GM23338 (cell line): ENCODE measurements around the gene XIRP2. TPM values are rescaled to one million over a fixed set of nuclear protein-coding genes. Genes with fewer than 3 reads are reported as not detected.

Experiments used
- ATAC-seq: fragments of 200-7000 bp; cut with Tn5 transposase; 3 replicates; pipeline ENCODE4 v1.9.1; 2020
- DNase-seq: peaks from one replicate; pipeline ENCODE4 v3.0.0-alpha.2; 2015; ENCODE audit warnings: low spot score
- H2AFZ ChIP-seq: fragments of 200-600 bp; sonication (generic); 2 replicates; pipeline ENCODE4 v1.8.0; 2016; ENCODE audit warnings: antibody characterized with exemption, mild to moderate bottlenecking, moderate library complexity
- H3F3A ChIP-seq: fragments of 200-600 bp; sonication (generic); replicated peaks from 2 replicates; pipeline ENCODE4 v1.8.0; 2017; ENCODE audit warnings: antibody characterized with exemption, mixed run types, low read depth
- H3K27ac ChIP-seq: fragments of 200-600 bp; sonication (generic); 2 replicates; pipeline ENCODE4 v1.6.1; 2016; ENCODE audit warnings: low read depth
- H3K27me3 ChIP-seq: fragments of 200-600 bp; sonication (generic); 2 replicates; pipeline ENCODE4 v1.8.0; 2016; ENCODE audit warnings: mild to moderate bottlenecking, mixed run types, moderate library complexity; ENCODE audit not compliant: insufficient read depth
- H3K36me3 ChIP-seq: fragments of 200-600 bp; sonication (generic); 2 replicates; pipeline ENCODE4 v1.8.0; 2016; ENCODE audit warnings: mild to moderate bottlenecking; ENCODE audit not compliant: insufficient read depth
- H3K4me1 ChIP-seq: fragments of 200-600 bp; sonication (generic); 2 replicates; pipeline ENCODE4 v1.8.0; 2016; ENCODE audit warnings: mild to moderate bottlenecking, moderate library complexity; ENCODE audit not compliant: insufficient read depth
- H3K4me2 ChIP-seq: fragments of 200-600 bp; sonication (generic); 2 replicates; pipeline ENCODE4 v1.7.1; 2017; ENCODE audit warnings: mixed run types
- H3K4me3 ChIP-seq: fragments of 200-600 bp; sonication (generic); 2 replicates; pipeline ENCODE4 v1.6.1; 2016; ENCODE audit warnings: mixed run types
- H3K79me2 ChIP-seq: fragments of 200-600 bp; sonication (generic); replicated peaks from 2 replicates; pipeline ENCODE4 v1.8.0; 2017; ENCODE audit warnings: mild to moderate bottlenecking; ENCODE audit not compliant: insufficient read depth
- H3K9me2 ChIP-seq: fragments of 200-600 bp; sonication (generic); 2 replicates; pipeline ENCODE4 v1.8.0; 2017; ENCODE audit not compliant: insufficient read depth
- H4K20me1 ChIP-seq: fragments of 200-600 bp; sonication (generic); replicated peaks from 2 replicates; pipeline ENCODE4 v1.8.0; 2017; ENCODE audit warnings: mild to moderate bottlenecking; ENCODE audit not compliant: insufficient read depth
- H3K27ac Mint-ChIP-seq: 2 replicates; pipeline ENCODE4 v1.8.0; 2020; ENCODE audit warnings: inconsistent platforms, mild to moderate bottlenecking, moderate library complexity, mixed read lengths
- H3K27me3 Mint-ChIP-seq: 3 replicates; pipeline ENCODE4 v1.8.0; 2022; ENCODE audit warnings: low read depth, mild to moderate bottlenecking, moderate library complexity, mixed read lengths, inconsistent platforms; ENCODE audit not compliant: insufficient read depth, poor library complexity
- H3K36me3 Mint-ChIP-seq: 3 replicates; pipeline ENCODE4 v1.8.0; 2021; ENCODE audit warnings: low read depth, mild to moderate bottlenecking, inconsistent platforms, moderate library complexity, mixed read lengths
- H3K4me1 Mint-ChIP-seq: 3 replicates; pipeline ENCODE4 v1.8.0; 2020; ENCODE audit warnings: mild to moderate bottlenecking, inconsistent platforms, mixed read lengths
- H3K4me3 Mint-ChIP-seq: 3 replicates; pipeline ENCODE4 v1.8.0; 2021; ENCODE audit warnings: moderate library complexity, mild to moderate bottlenecking, inconsistent platforms, mixed read lengths
- H3K9me3 Mint-ChIP-seq: 3 replicates; pipeline ENCODE4 v1.8.0; 2020; ENCODE audit warnings: moderate library complexity, mild to moderate bottlenecking, inconsistent platforms, mixed read lengths
- EZH2 ChIP-seq: fragments of 200-600 bp; sonication (generic); IDR thresholded peaks from one replicate; pipeline ENCODE4 v1.8.0; 2017; ENCODE audit warnings: antibody characterized with exemption, mild to moderate bottlenecking, low read depth; ENCODE audit not compliant: unreplicated experiment
- NANOG ChIP-seq: IDR thresholded peaks from 2 replicates; pipeline ENCODE4 v1.6.1; 2016; ENCODE audit warnings: antibody characterized with exemption, borderline replicate concordance
- POLR2AphosphoS5 ChIP-seq: IDR thresholded peaks from 2 replicates; pipeline ENCODE4 v1.6.1; 2016; ENCODE audit warnings: antibody characterized with exemption, low read depth
- STAT1 ChIP-seq: IDR thresholded peaks from one replicate; pipeline ENCODE4 v1.6.1; 2016; ENCODE audit warnings: antibody characterized with exemption; ENCODE audit not compliant: unreplicated experiment
- ZNF331 ChIP-seq: fragments of 250-450 bp; sonication (Bioruptor Pico); IDR thresholded peaks from 2 replicates; pipeline ENCODE4 v1.5.0; 2020; ENCODE audit warnings: low read depth, mild to moderate bottlenecking, moderate library complexity
- polyA plus RNA-seq: library from polyadenylated mRNA; unstranded; fragments of >200 nt; fragmentation: Nextera tagmentation; extraction: Ambion mirVana; gene quantifications from 2 replicates; pipeline ENCODE4 v1.2.1, GENCODE V29; 2016
- total RNA-seq: library from RNA; depleted of rRNA; stranded (reverse); fragments of >200 nt; shearing (Covaris generic); gene quantifications from 2 replicates; pipeline ENCODE4 v1.2.3, GENCODE V29; 2014
- TF ChIP-seq, protein P1 (sequence below): fragments of 250-450 bp; sonication (Bioruptor Pico); IDR thresholded peaks from 2 replicates; pipeline ENCODE4 v1.5.0; 2020; ENCODE audit warnings: mild to moderate bottlenecking, moderate library complexity
- TF ChIP-seq, protein P2 (sequence below): IDR thresholded peaks from one replicate; pipeline ENCODE4 v1.6.1; 2018; ENCODE audit warnings: antibody characterized with exemption; ENCODE audit not compliant: unreplicated experiment

Gene XIRP2
- total and polyA plus RNA-seq, 2 experiments from 2014 or later: 0.17 to 0.31 TPM

DNA sequence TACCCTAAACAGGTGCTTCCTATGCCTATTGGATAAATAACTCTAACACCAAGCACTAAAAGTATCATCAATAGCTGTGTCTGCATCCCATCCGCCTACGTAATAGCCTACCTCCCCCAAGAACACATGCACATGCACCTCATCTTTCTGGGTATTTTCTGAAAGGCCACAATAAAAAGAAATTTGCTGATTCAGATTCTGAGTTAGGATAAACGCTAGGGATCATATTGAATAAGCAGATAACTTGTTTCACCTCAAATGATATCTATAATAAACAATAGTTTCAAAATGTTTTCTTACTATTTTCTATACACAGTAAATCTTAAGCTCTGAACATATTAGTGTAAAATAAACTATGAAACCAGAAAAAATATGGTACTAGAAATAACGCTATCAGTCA, 112.9 kb downstream of the XIRP2 start:
- H4K20me1 ChIP-seq: no peaks in the 10 kb centered on the region
- H3K36me3 Mint-ChIP-seq: no peaks in the 10 kb centered on the region
- no peaks in the 10 kb centered on the region for H3K27me3 ChIP-seq
- no peak overlapping the region for H2AFZ ChIP-seq
- H3K4me3 Mint-ChIP-seq: no peak overlapping the region
- ATAC-seq: no peak
- no peaks in the 10 kb centered on the region for H3K9me2 ChIP-seq
- H3K27ac ChIP-seq: no peak overlapping the region
- TF ChIP-seq NANOG (no peak), STAT1 (no peak), POLR2AphosphoS5 (no peak), ZNF331 (CRISPR knock-in tag) (no peak), EZH2 (no peak)
- TF ChIP-seq, protein P1, sequence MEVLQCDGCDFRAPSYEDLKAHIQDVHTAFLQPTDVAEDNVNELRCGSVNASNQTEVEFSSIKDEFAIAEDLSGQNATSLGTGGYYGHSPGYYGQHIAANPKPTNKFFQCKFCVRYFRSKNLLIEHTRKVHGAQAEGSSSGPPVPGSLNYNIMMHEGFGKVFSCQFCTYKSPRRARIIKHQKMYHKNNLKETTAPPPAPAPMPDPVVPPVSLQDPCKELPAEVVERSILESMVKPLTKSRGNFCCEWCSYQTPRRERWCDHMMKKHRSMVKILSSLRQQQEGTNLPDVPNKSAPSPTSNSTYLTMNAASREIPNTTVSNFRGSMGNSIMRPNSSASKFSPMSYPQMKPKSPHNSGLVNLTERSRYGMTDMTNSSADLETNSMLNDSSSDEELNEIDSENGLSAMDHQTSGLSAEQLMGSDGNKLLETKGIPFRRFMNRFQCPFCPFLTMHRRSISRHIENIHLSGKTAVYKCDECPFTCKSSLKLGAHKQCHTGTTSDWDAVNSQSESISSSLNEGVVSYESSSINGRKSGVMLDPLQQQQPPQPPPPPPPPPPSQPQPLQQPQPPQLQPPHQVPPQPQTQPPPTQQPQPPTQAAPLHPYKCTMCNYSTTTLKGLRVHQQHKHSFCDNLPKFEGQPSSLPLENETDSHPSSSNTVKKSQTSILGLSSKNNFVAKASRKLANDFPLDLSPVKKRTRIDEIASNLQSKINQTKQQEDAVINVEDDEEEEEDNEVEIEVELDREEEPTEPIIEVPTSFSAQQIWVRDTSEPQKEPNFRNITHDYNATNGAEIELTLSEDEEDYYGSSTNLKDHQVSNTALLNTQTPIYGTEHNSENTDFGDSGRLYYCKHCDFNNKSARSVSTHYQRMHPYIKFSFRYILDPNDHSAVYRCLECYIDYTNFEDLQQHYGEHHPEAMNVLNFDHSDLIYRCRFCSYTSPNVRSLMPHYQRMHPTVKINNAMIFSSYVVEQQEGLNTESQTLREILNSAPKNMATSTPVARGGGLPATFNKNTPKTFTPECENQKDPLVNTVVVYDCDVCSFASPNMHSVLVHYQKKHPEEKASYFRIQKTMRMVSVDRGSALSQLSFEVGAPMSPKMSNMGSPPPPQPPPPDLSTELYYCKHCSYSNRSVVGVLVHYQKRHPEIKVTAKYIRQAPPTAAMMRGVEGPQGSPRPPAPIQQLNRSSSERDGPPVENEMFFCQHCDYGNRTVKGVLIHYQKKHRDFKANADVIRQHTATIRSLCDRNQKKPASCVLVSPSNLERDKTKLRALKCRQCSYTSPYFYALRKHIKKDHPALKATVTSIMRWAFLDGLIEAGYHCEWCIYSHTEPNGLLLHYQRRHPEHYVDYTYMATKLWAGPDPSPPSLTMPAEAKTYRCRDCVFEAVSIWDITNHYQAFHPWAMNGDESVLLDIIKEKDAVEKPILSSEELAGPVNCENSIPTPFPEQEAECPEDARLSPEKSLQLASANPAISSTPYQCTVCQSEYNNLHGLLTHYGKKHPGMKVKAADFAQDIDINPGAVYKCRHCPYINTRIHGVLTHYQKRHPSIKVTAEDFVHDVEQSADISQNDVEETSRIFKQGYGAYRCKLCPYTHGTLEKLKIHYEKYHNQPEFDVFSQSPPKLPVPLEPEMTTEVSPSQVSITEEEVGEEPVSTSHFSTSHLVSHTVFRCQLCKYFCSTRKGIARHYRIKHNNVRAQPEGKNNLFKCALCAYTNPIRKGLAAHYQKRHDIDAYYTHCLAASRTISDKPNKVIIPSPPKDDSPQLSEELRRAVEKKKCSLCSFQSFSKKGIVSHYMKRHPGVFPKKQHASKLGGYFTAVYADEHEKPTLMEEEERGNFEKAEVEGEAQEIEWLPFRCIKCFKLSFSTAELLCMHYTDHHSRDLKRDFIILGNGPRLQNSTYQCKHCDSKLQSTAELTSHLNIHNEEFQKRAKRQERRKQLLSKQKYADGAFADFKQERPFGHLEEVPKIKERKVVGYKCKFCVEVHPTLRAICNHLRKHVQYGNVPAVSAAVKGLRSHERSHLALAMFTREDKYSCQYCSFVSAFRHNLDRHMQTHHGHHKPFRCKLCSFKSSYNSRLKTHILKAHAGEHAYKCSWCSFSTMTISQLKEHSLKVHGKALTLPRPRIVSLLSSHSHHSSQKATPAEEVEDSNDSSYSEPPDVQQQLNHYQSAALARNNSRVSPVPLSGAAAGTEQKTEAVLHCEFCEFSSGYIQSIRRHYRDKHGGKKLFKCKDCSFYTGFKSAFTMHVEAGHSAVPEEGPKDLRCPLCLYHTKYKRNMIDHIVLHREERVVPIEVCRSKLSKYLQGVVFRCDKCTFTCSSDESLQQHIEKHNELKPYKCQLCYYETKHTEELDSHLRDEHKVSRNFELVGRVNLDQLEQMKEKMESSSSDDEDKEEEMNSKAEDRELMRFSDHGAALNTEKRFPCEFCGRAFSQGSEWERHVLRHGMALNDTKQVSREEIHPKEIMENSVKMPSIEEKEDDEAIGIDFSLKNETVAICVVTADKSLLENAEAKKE: no peak
- TF ChIP-seq, protein P2, sequence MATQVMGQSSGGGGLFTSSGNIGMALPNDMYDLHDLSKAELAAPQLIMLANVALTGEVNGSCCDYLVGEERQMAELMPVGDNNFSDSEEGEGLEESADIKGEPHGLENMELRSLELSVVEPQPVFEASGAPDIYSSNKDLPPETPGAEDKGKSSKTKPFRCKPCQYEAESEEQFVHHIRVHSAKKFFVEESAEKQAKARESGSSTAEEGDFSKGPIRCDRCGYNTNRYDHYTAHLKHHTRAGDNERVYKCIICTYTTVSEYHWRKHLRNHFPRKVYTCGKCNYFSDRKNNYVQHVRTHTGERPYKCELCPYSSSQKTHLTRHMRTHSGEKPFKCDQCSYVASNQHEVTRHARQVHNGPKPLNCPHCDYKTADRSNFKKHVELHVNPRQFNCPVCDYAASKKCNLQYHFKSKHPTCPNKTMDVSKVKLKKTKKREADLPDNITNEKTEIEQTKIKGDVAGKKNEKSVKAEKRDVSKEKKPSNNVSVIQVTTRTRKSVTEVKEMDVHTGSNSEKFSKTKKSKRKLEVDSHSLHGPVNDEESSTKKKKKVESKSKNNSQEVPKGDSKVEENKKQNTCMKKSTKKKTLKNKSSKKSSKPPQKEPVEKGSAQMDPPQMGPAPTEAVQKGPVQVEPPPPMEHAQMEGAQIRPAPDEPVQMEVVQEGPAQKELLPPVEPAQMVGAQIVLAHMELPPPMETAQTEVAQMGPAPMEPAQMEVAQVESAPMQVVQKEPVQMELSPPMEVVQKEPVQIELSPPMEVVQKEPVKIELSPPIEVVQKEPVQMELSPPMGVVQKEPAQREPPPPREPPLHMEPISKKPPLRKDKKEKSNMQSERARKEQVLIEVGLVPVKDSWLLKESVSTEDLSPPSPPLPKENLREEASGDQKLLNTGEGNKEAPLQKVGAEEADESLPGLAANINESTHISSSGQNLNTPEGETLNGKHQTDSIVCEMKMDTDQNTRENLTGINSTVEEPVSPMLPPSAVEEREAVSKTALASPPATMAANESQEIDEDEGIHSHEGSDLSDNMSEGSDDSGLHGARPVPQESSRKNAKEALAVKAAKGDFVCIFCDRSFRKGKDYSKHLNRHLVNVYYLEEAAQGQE: no peak
- H3K4me1 ChIP-seq: no peaks in the 10 kb centered on the region
- no peaks in the 10 kb centered on the region for H3K4me1 Mint-ChIP-seq
- H3K27me3 Mint-ChIP-seq: no peaks in the 10 kb centered on the region
- H3K4me3 ChIP-seq: no peak overlapping the region
- no peak overlapping the region for H3K4me2 ChIP-seq
- no peaks in the 10 kb centered on the region for H3K79me2 ChIP-seq
- no peak for DNase-seq
- H3K27ac Mint-ChIP-seq: no peak overlapping the region
- H3K36me3 ChIP-seq: no peaks in the 10 kb centered on the region
- no peaks in the 10 kb centered on the region for H3F3A ChIP-seq
- no peaks in the 10 kb centered on the region for H3K9me3 Mint-ChIP-seq
